Measurements from ENCODE around the gene CYP24A1.

GRCh38 chr20:54167909-54168872, 5.6 kb downstream of the CYP24A1 start:
- TF ChIP-seq, protein P1, sequence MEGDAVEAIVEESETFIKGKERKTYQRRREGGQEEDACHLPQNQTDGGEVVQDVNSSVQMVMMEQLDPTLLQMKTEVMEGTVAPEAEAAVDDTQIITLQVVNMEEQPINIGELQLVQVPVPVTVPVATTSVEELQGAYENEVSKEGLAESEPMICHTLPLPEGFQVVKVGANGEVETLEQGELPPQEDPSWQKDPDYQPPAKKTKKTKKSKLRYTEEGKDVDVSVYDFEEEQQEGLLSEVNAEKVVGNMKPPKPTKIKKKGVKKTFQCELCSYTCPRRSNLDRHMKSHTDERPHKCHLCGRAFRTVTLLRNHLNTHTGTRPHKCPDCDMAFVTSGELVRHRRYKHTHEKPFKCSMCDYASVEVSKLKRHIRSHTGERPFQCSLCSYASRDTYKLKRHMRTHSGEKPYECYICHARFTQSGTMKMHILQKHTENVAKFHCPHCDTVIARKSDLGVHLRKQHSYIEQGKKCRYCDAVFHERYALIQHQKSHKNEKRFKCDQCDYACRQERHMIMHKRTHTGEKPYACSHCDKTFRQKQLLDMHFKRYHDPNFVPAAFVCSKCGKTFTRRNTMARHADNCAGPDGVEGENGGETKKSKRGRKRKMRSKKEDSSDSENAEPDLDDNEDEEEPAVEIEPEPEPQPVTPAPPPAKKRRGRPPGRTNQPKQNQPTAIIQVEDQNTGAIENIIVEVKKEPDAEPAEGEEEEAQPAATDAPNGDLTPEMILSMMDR (conservative IDR thresholded peaks at IDR 0.05) = no peak
- TF ChIP-seq ZFX (IDR thresholded peaks at IDR 0.05) = no peak
